ENCODE data around the gene OPCML.

OPCML gene

GRCh38 chr11:133146697-133147306 is 385.5 kb downstream of the OPCML start:
- no peaks in the 10 kb centered on the region for H3K9me3 ChIP-seq (ENCODE audit: control insufficient read depth, low read length)
- H3K4me1 ChIP-seq (ENCODE audit: control insufficient read depth, insufficient read depth, low read length) = no peaks in the 10 kb centered on the region
- WGBS, 2 experiments = 87% methylated on average over 6 to 7 of the region's 7 CpGs
- no peaks in the 10 kb centered on the region for H3K36me3 ChIP-seq (ENCODE audit: control insufficient read depth, insufficient read depth, low read length)
- no peak overlapping the region for H3K27ac ChIP-seq (ENCODE audit: insufficient read depth, low read depth, low read length, poor library complexity, severe bottlenecking)
- H3K27me3 ChIP-seq (ENCODE audit: control insufficient read depth, insufficient read depth, low read length, poor library complexity, severe bottlenecking) = no peaks in the 10 kb centered on the region
- H3K4me3 ChIP-seq (ENCODE audit: insufficient read depth, low read depth, low read length) = no peak overlapping the region

GRCh38 chr11:133137939-133138338 is 394.4 kb downstream of the OPCML start:
- Histone ChIP-seq H3K4me3 (ENCODE audit: insufficient read depth, low read depth, low read length) (no peak overlapping the region), H3K4me1 (ENCODE audit: control insufficient read depth, insufficient read depth, low read length) (peaks cover 4% of the 10 kb centered on the region), H3K36me3 (ENCODE audit: control insufficient read depth, insufficient read depth, low read length) (no peaks in the 10 kb centered on the region), H3K27me3 (ENCODE audit: control insufficient read depth, insufficient read depth, low read length, poor library complexity, severe bottlenecking) (no peaks in the 10 kb centered on the region), H3K9me3 (ENCODE audit: control insufficient read depth, low read length) (no peaks in the 10 kb centered on the region), H3K27ac (ENCODE audit: insufficient read depth, low read depth, low read length, poor library complexity, severe bottlenecking) (no peak overlapping the region)
- WGBS, 2 experiments = 92 to 94% methylated on average over 4 to 5 of the region's 5 CpGs

DNA sequence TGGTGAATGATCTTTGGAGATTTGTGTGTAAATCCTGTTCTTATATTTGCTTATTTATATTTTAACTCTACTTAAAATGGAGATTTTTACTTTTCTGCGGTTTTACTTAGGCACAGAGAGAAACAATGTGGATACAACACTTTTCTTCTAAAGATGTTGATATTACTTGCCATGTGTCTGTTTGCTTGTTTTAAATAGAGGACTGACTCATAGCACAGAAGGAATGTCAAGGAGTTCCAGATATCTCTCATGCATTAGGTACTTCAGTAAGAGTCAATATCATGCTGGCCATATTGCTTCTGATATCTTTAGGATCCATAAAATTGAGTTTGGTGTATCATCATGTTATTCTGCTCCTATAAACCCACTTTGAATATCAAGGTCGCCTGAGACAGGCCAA is 395.0 kb downstream of the OPCML start:
- Histone ChIP-seq H3K4me3 (ENCODE audit: insufficient read depth, low read depth, low read length) (no peak overlapping the region), H3K27ac (ENCODE audit: insufficient read depth, low read depth, low read length, poor library complexity, severe bottlenecking) (no peak overlapping the region), H3K27me3 (ENCODE audit: control insufficient read depth, insufficient read depth, low read length, poor library complexity, severe bottlenecking) (no peaks in the 10 kb centered on the region), H3K4me1 (ENCODE audit: control insufficient read depth, insufficient read depth, low read length) (peaks cover 4% of the 10 kb centered on the region), H3K9me3 (ENCODE audit: control insufficient read depth, low read length) (no peaks in the 10 kb centered on the region), H3K36me3 (ENCODE audit: control insufficient read depth, insufficient read depth, low read length) (no peaks in the 10 kb centered on the region)
- 33 to 89% methylated on average over 1 to 2 of the region's 2 CpGs for WGBS, 2 experiments

GRCh38 chr11:133136376-133136775 is 395.9 kb downstream of the OPCML start:
- Histone ChIP-seq H3K4me3 (ENCODE audit: insufficient read depth, low read depth, low read length) (no peak overlapping the region), H3K27me3 (ENCODE audit: control insufficient read depth, insufficient read depth, low read length, poor library complexity, severe bottlenecking) (no peaks in the 10 kb centered on the region), H3K27ac (ENCODE audit: insufficient read depth, low read depth, low read length, poor library complexity, severe bottlenecking) (no peak overlapping the region), H3K4me1 (ENCODE audit: control insufficient read depth, insufficient read depth, low read length) (peaks cover 4% of the 10 kb centered on the region), H3K36me3 (ENCODE audit: control insufficient read depth, insufficient read depth, low read length) (no peaks in the 10 kb centered on the region), H3K9me3 (ENCODE audit: control insufficient read depth, low read length) (no peaks in the 10 kb centered on the region)
- WGBS, 2 experiments = 70 to 73% methylated on average over 4 of the region's 4 CpGs

DNA sequence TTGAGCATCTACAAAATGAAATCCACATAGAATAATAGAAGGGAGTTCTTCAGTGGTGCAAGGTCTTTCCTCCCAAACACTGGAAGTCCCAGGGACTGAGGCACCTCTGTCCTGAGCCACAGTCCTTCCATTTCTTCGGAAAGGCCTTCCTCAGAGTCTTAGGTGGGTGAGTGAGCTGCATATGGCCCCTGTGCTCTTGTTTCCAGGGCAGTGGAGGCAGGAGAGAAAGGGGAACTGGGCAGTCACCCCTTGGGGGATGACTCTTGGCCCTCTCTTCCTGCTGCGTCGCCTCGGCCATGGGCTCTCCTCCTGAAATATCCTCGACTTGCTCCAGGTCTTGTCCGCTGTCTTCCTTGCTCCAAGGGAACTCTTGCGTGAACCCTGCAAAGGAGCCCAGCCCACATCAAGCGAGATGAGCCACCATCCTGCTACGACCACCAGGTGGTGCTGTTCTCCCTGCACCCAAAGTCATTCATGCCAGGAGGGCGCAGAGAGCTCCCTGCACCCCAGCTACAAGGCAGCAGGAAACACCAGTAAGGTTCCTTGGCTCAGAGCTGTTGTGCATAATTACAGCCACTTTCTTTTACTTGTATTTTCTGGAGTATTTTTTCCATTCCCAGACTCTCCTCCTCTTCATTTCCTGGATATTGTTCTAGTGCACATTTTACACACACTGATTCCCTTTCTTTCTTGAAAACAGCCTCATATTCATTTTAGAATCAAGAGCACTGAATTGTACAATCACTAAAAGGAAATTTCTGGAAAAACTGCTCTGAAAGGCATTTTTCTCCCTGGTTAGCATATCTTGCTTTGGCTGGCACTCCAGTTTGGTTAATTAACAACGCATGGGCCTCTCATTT is 397.8 kb downstream of the OPCML start:
- Histone ChIP-seq H3K9me3 (ENCODE audit: control insufficient read depth, low read length) (no peaks in the 10 kb centered on the region), H3K4me3 (ENCODE audit: insufficient read depth, low read depth, low read length) (no peak overlapping the region), H3K27ac (ENCODE audit: insufficient read depth, low read depth, low read length, poor library complexity, severe bottlenecking) (no peak overlapping the region), H3K36me3 (ENCODE audit: control insufficient read depth, insufficient read depth, low read length) (no peaks in the 10 kb centered on the region), H3K27me3 (ENCODE audit: control insufficient read depth, insufficient read depth, low read length, poor library complexity, severe bottlenecking) (no peaks in the 10 kb centered on the region), H3K4me1 (ENCODE audit: control insufficient read depth, insufficient read depth, low read length) (peaks cover 4% of the 10 kb centered on the region)
- 31 to 37% methylated on average over 10 to 11 of the region's 11 CpGs for WGBS, 2 experiments

DNA sequence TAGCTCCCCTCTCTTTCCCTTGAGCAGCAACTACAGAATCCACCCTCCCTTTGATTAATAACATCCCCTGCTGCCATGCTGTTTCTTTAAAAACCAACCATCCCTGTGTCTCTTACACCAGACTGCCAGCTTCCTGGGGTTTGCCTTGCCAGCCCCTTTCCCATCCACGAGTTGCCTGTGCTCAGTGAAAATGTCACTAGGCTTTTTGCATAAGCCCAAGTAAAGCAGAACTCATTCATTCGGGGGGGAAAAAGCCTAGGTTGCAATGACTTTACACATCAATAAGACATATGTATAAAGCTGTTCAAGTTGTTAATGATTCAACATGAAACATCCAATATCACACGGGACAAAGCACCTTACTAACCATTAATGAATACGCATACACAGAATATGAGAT is 398.7 kb downstream of the OPCML start:
- Histone ChIP-seq H3K4me1 (ENCODE audit: control insufficient read depth, insufficient read depth, low read length) (peaks cover 4% of the 10 kb centered on the region), H3K27me3 (ENCODE audit: control insufficient read depth, insufficient read depth, low read length, poor library complexity, severe bottlenecking) (no peaks in the 10 kb centered on the region), H3K27ac (ENCODE audit: insufficient read depth, low read depth, low read length, poor library complexity, severe bottlenecking) (no peak overlapping the region), H3K36me3 (ENCODE audit: control insufficient read depth, insufficient read depth, low read length) (no peaks in the 10 kb centered on the region), H3K4me3 (ENCODE audit: insufficient read depth, low read depth, low read length) (no peak overlapping the region), H3K9me3 (ENCODE audit: control insufficient read depth, low read length) (no peaks in the 10 kb centered on the region)
- 83 to 85% methylated on average over 4 of the region's 4 CpGs for WGBS, 2 experiments

DNA sequence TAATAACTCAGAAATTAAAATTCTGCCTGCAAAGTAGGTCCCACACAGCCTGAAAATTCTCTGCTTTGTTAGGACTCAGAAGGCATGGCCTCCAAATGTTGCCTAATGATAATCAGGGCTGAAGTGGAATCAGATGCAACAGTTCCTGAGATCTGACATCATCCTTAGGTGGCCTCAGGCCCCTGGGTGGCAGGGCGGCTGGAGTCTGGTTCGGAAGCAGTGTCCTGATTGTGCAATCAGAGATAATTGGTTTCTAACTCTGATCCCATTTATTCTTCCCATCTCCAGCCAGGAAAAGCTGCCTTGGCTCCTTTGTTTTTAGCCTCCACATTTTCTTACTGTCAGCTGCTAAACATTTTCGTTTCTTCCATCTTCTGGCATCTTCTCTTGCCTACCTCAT is 399.3 kb downstream of the OPCML start:
- Histone ChIP-seq H3K36me3 (ENCODE audit: control insufficient read depth, insufficient read depth, low read length) (no peaks in the 10 kb centered on the region), H3K9me3 (ENCODE audit: control insufficient read depth, low read length) (no peaks in the 10 kb centered on the region), H3K4me3 (ENCODE audit: insufficient read depth, low read depth, low read length) (no peak overlapping the region), H3K27me3 (ENCODE audit: control insufficient read depth, insufficient read depth, low read length, poor library complexity, severe bottlenecking) (no peaks in the 10 kb centered on the region), H3K27ac (ENCODE audit: insufficient read depth, low read depth, low read length, poor library complexity, severe bottlenecking) (no peak overlapping the region), H3K4me1 (ENCODE audit: control insufficient read depth, insufficient read depth, low read length) (peaks cover 4% of the 10 kb centered on the region)
- WGBS, 2 experiments = 93 to 94% methylated on average over 3 of the region's 3 CpGs

DNA sequence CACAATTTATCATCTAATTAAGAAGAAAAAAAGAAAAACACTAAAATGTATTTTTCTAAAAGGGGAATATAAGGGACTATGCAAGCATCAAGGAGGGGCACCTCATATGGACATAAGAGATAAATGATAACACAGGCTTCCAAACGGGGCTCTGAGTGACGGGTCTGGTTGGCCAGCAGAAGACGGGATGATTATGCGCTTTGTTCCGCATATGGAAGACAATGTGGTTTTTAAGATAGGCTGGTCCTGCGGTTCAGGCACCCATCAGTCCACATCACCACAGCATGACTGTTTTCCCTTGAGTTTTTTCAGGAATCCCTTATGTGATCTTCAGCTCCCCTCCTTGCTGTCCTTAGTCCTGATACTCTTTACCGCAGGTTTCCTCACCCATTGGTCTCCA is 404.6 kb downstream of the OPCML start:
- H3K4me1 ChIP-seq (ENCODE audit: control insufficient read depth, insufficient read depth, low read length) = no peaks in the 10 kb centered on the region
- 93 to 94% methylated on average over 7 of the region's 7 CpGs for WGBS, 2 experiments
- no peaks in the 10 kb centered on the region for H3K36me3 ChIP-seq (ENCODE audit: control insufficient read depth, insufficient read depth, low read length)
- no peak overlapping the region for H3K4me3 ChIP-seq (ENCODE audit: insufficient read depth, low read depth, low read length)
- no peak overlapping the region for H3K27ac ChIP-seq (ENCODE audit: insufficient read depth, low read depth, low read length, poor library complexity, severe bottlenecking)
- H3K27me3 ChIP-seq (ENCODE audit: control insufficient read depth, insufficient read depth, low read length, poor library complexity, severe bottlenecking) = no peaks in the 10 kb centered on the region
- no peaks in the 10 kb centered on the region for H3K9me3 ChIP-seq (ENCODE audit: control insufficient read depth, low read length)

GRCh38 chr11:133123796-133124195 is 408.5 kb downstream of the OPCML start:
- H3K27ac ChIP-seq (ENCODE audit: insufficient read depth, low read depth, low read length, poor library complexity, severe bottlenecking) = no peak overlapping the region
- WGBS, 2 experiments = 91 to 97% methylated on average over 4 of the region's 4 CpGs
- H3K9me3 ChIP-seq (ENCODE audit: control insufficient read depth, low read length) = no peaks in the 10 kb centered on the region
- H3K36me3 ChIP-seq (ENCODE audit: control insufficient read depth, insufficient read depth, low read length) = no peaks in the 10 kb centered on the region
- no peak overlapping the region for H3K4me3 ChIP-seq (ENCODE audit: insufficient read depth, low read depth, low read length)
- H3K27me3 ChIP-seq (ENCODE audit: control insufficient read depth, insufficient read depth, low read length, poor library complexity, severe bottlenecking) = no peaks in the 10 kb centered on the region
- no peaks in the 10 kb centered on the region for H3K4me1 ChIP-seq (ENCODE audit: control insufficient read depth, insufficient read depth, low read length)

DNA sequence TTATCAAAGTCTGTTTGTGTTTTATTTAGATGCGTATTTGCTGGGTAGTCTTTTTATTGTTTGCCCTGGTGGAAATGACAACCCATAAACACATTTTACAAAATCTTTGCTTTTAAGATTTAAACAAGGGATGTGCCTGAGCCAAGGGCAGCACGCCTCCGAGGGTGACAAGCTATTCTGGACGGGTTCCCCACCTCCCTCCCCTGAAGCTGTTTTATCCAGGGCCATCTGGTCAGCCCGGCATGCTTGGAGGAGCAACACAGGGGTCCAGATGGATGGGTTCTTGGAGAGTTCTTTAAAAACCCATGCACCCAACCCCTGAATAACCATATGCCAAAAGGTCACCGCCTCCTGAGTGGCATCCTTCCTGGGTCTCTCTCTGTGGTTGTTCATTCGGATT is 408.9 kb downstream of the OPCML start:
- Histone ChIP-seq H3K4me3 (ENCODE audit: insufficient read depth, low read depth, low read length) (no peak overlapping the region), H3K27me3 (ENCODE audit: control insufficient read depth, insufficient read depth, low read length, poor library complexity, severe bottlenecking) (no peaks in the 10 kb centered on the region), H3K27ac (ENCODE audit: insufficient read depth, low read depth, low read length, poor library complexity, severe bottlenecking) (no peak overlapping the region), H3K36me3 (ENCODE audit: control insufficient read depth, insufficient read depth, low read length) (no peaks in the 10 kb centered on the region), H3K9me3 (ENCODE audit: control insufficient read depth, low read length) (no peaks in the 10 kb centered on the region), H3K4me1 (ENCODE audit: control insufficient read depth, insufficient read depth, low read length) (no peaks in the 10 kb centered on the region)
- 84 to 85% methylated on average over 6 to 7 of the region's 7 CpGs for WGBS, 2 experiments
